ENCODE data around the gene DAB2IP.

The DAB2IP gene

GRCh38 chr9:121638901-121639592, 12.4 kb upstream of the DAB2IP start:
- no peaks in the 10 kb centered on the region for H3K9me3 ChIP-seq
- no peak for TF ChIP-seq CTCF (IDR thresholded peaks at IDR 0.05)
- H3K4me3 ChIP-seq = no peak overlapping the region
- DNase-seq = no peak
- no peaks in the 10 kb centered on the region for H3K36me3 ChIP-seq
- H3K4me1 ChIP-seq = peaks cover 0 to 40% (median 28%) of the 10 kb centered on the region in 4 donors
- intact Hi-C loops (cut with DNase I; ENCODE audit: low total_unique reads) = no loop called here
- no peaks in the 10 kb centered on the region for H3K27me3 ChIP-seq
- H3K27ac ChIP-seq = no peak overlapping the region

- no peak overlapping the region for H3K4me3 ChIP-seq
- H3K9me3 ChIP-seq = no peaks in the 10 kb centered on the region
- no peak for TF ChIP-seq CTCF (IDR thresholded peaks at IDR 0.05)
- no peaks in the 10 kb centered on the region for H3K36me3 ChIP-seq
- no peak for DNase-seq
- intact Hi-C loops (cut with DNase I; ENCODE audit: low total_unique reads) = no loop called here
- peaks cover 0 to 37% (median 27%) of the 10 kb centered on the region in 4 donors for H3K4me1 ChIP-seq
- no peak overlapping the region for H3K27ac ChIP-seq
- H3K27me3 ChIP-seq = no peaks in the 10 kb centered on the region
Measured at GRCh38 chr9:121639619-121640018, 11.8 kb upstream of the DAB2IP start.

GRCh38 chr9:121640076-121640475, 11.4 kb upstream of the DAB2IP start:
- H3K4me1 ChIP-seq = peaks cover 0 to 33% (median 24%) of the 10 kb centered on the region in 4 donors
- intact Hi-C loops (cut with DNase I; ENCODE audit: low total_unique reads) = no loop called here
- H3K27me3 ChIP-seq = no peaks in the 10 kb centered on the region
- no peak overlapping the region for H3K27ac ChIP-seq
- no peaks in the 10 kb centered on the region for H3K36me3 ChIP-seq
- no peak for DNase-seq
- no peak overlapping the region for H3K4me3 ChIP-seq
- no peaks in the 10 kb centered on the region for H3K9me3 ChIP-seq
- TF ChIP-seq CTCF (IDR thresholded peaks at IDR 0.05) = peak; percentile 32 to 37

- TF ChIP-seq CTCF (IDR thresholded peaks at IDR 0.05) = no peak
- Histone ChIP-seq H3K27ac (no peak overlapping the region), H3K4me3 (no peak overlapping the region), H3K36me3 (no peaks in the 10 kb centered on the region), H3K27me3 (no peaks in the 10 kb centered on the region), H3K4me1 (peaks cover 0 to 27% (median 23%) of the 10 kb centered on the region in 4 donors), H3K9me3 (no peaks in the 10 kb centered on the region)
- DNase-seq = no peak
- intact Hi-C loops (cut with DNase I; ENCODE audit: low total_unique reads) = no loop called here
Measured at GRCh38 chr9:121640491-121641223, 10.8 kb upstream of the DAB2IP start.

- DNase-seq = no peak
- H3K27me3 ChIP-seq = no peaks in the 10 kb centered on the region
- H3K36me3 ChIP-seq = no peaks in the 10 kb centered on the region
- H3K4me3 ChIP-seq = no peak overlapping the region
- intact Hi-C loops (cut with DNase I; ENCODE audit: low total_unique reads) = no loop called here
- H3K9me3 ChIP-seq = no peaks in the 10 kb centered on the region
- no peak overlapping the region for H3K27ac ChIP-seq
- H3K4me1 ChIP-seq = peaks cover 0 to 22% (median 19%) of the 10 kb centered on the region in 4 donors
- TF ChIP-seq CTCF (IDR thresholded peaks at IDR 0.05) = no peak
Measured at GRCh38 chr9:121641224-121641611, 10.2 kb upstream of the DAB2IP start.

Measured in tibial artery (tissue), 4 donors.